HG03196 (cell line): ENCODE results near the gene GSN.

ENCODE experiments used
- ATAC-seq: cut with Tn5 transposase; IDR thresholded peaks from one replicate; pipeline ENCODE4 v1.9.1; 2021; ENCODE audit not compliant: unreplicated experiment

GSN gene

GRCh38 chr9:121267689-121268597 lies at the start of gene GSN:
TSS of gene GSN (plus strand) at chr9:121268162. CDS start at chr9:121301972, 33,810 bp downstream.
- ATAC-seq: no peak

GRCh38 chr9:121218357-121219027 lies 49.5 kb upstream of the GSN start:
- ATAC-seq: no peak

GRCh38 chr9:121219530-121219929 lies 48.4 kb upstream of the GSN start:
- ATAC-seq: no peak

- ATAC-seq: no peak
Observed at GRCh38 chr9:121220996-121221663, 46.8 kb upstream of the GSN start.

- ATAC-seq: no peak
Observed at GRCh38 chr9:121221664-121222055, 46.3 kb upstream of the GSN start.

- ATAC-seq: no peak
Observed at GRCh38 chr9:121222524-121223171, 45.3 kb upstream of the GSN start.

- ATAC-seq: no peak
Observed at GRCh38 chr9:121225240-121225639, 42.7 kb upstream of the GSN start.

- no peak for ATAC-seq
Observed at GRCh38 chr9:121226175-121226574, 41.8 kb upstream of the GSN start.

GRCh38 chr9:121227862-121228261 lies 40.1 kb upstream of the GSN start:
- ATAC-seq: no peak

- no peak for ATAC-seq
Observed at GRCh38 chr9:121230256-121230655, 37.7 kb upstream of the GSN start.

GRCh38 chr9:121232251-121232650 lies 35.7 kb upstream of the GSN start:
- no peak for ATAC-seq

- no peak for ATAC-seq
Observed at GRCh38 chr9:121233906-121234831, 33.8 kb upstream of the GSN start.

- ATAC-seq: no peak
Observed at GRCh38 chr9:121234832-121235161, 33.2 kb upstream of the GSN start.

GRCh38 chr9:121235512-121235911 lies 32.5 kb upstream of the GSN start:
- no peak for ATAC-seq

GRCh38 chr9:121237916-121238315 lies 30.0 kb upstream of the GSN start:
- ATAC-seq: no peak

GRCh38 chr9:121239071-121239470 lies 28.9 kb upstream of the GSN start:
- no peak for ATAC-seq

GRCh38 chr9:121239851-121240250 lies 28.1 kb upstream of the GSN start:
- ATAC-seq: no peak

- no peak for ATAC-seq
Observed at GRCh38 chr9:121240472-121241135, 27.4 kb upstream of the GSN start.

- ATAC-seq: no peak
Observed at GRCh38 chr9:121242219-121242958, 25.6 kb upstream of the GSN start.
